GM12801 (cell line): Measurements from ENCODE around the gene CCDC92B.

Experiments
- CTCF ChIP-seq: IDR thresholded peaks from one replicate; pipeline ENCODE4 v1.5.1; 2011; ENCODE audit warnings: control low read depth; ENCODE audit not compliant: insufficient read length; ENCODE audit errors: extremely low read depth

Gene CCDC92B

GRCh38 chr17:2749058-2749783 lies at the start of gene CCDC92B:
TSS of gene CCDC92B (minus strand) at chr17:2749652. CDS start at chr17:2735145, 14,507 bp downstream.
- TF ChIP-seq CTCF: no peak

GRCh38 chr17:2798678-2799077 lies 49.2 kb upstream of the CCDC92B start:
- TF ChIP-seq CTCF: no peak

DNA sequence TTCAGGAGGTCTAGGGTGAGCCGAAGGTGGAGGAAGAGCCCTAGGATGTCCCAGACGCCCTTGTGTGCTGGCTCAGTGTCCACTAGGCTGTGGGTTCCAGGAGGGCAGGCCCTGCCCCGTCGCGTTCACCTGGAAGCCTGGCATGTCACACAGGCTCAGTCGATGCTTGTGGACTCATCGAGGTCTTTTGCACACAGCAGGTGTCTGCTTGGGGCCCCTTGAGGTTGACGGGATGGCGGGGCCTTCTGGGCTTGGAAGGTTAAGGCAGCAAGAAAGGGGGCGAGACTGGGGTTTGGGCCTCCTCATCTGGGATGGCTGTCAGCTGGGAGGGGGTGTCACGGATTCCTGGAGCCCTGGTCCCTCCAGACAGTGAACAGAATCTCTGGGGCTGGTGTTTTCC lies 48.7 kb upstream of the CCDC92B start:
- TF ChIP-seq CTCF: no peak

DNA sequence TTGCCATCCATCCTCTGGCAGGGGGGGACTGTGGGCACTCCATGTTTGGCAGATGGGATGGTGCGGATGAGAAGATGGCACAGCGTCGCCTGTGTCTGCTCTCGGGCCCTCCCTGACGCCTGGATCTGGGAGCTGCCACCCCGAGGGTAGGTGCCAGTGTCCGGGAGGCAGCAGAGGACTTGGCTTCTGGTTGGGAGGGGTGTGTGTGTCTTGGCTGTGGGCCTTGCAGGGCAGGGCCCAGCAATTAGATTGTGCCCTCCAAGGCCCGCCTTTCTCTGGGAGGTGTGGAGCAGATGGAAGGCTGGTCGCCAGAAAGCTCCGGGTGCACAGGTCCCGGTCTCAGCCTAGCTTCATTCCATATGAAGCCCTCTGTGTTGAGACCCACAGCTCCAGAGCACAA lies 48.2 kb upstream of the CCDC92B start:
- TF ChIP-seq CTCF: no peak

GRCh38 chr17:2797226-2797625 lies 47.8 kb upstream of the CCDC92B start:
- TF ChIP-seq CTCF: no peak

- TF ChIP-seq CTCF: no peak
Measured at GRCh38 chr17:2796164-2797125, 47.0 kb upstream of the CCDC92B start, which contains the start of gene RAP1GAP2. TSS of gene RAP1GAP2 (plus strand) at chr17:2796438. CDS start at chr17:2796528, 90 bp downstream.

GRCh38 chr17:2795441-2796163 lies 46.1 kb upstream of the CCDC92B start:
- no peak for TF ChIP-seq CTCF
